ENCODE measurements around the gene MMP2.

MMP2 gene

DNA sequence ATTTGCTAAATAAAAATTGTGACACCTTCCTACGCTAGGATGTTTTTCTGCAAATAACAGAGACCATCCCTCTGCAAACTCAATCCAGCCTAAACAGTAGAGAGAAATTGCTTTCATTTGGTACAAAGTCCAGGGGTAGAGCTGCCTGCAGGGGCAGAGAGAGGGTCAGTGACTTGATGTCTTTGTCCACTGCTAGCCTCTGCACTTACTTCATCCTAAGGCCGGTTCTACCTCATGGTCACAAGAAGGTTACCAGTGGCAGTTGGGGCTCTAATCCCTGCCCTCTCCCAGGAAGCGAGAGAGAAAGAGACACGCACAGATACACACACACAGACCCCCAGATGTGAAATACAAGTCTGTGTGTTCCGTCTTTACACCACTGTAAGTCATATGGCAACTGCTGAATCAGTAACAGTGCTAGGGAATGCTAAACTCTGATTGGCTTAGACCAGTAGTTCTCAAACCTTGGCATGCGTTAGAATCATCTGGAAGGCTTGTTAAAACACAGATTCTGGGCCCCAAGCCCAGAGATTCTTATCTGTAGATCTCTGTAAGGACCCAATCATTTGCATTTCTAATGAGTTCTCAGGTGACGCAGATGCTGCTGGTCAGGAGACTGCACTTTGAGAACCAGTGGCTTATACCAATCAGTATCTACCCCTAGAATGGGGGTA is 16.8 kb downstream of the MMP2 start:
- Histone ChIP-seq H3K4me3 (ENCODE audit: low read length) (no peak overlapping the region), H3K9me3 (ENCODE audit: insufficient read depth, low read depth, low read length) (no peaks in the 10 kb centered on the region), H3K27ac (ENCODE audit: low read depth, low read length) (no peak overlapping the region), H3K9ac (ENCODE audit: low read depth, low read length) (no peak overlapping the region), H3K4me1 (ENCODE audit: insufficient read depth, low read length) (peaks cover 11% of the 10 kb centered on the region), H3K27me3 (ENCODE audit: insufficient read depth, low read length) (no peaks in the 10 kb centered on the region), H3K36me3 (ENCODE audit: insufficient read depth, low read length) (peaks cover 40% of the 10 kb centered on the region; the same call in 1 of the 2 replicates)
- 89% methylated on average over 7 of the region's 7 CpGs for WGBS

DNA sequence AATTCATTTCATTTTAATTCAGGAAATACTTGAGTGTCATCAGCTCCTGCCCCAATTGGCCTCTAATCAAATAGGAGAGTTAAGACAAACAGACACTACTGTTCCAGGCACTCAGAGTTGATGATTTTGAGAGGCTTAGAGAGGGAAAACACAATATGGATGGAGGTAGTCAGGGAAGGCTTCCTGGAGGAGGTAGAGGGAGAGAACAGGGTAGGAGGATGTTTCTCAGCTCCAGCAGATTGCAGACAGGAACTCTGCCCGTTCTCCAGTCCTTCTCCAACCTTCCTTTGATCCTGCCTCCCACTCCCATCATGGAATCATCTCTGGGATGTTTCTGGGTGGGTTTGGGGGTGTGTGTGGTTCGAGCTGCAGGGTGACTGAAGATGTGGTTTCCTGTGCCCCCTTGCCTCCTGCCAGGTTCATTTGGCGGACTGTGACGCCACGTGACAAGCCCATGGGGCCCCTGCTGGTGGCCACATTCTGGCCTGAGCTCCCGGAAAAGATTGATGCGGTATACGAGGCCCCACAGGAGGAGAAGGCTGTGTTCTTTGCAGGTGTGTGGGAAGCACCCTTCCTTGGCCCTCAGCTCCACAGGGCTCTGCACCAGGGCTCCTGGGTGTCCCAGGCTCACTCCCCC is 17.6 kb downstream of the MMP2 start:
- H3K27ac ChIP-seq (ENCODE audit: low read depth, low read length), result no peak overlapping the region
- H3K9me3 ChIP-seq (ENCODE audit: insufficient read depth, low read depth, low read length), result no peaks in the 10 kb centered on the region
- no peak overlapping the region for H3K4me3 ChIP-seq (ENCODE audit: low read length)
- H3K4me1 ChIP-seq (ENCODE audit: insufficient read depth, low read length), result peaks cover 11% of the 10 kb centered on the region
- H3K27me3 ChIP-seq (ENCODE audit: insufficient read depth, low read length), result no peaks in the 10 kb centered on the region
- WGBS, result 89% methylated on average over 7 of the region's 8 CpGs
- H3K9ac ChIP-seq (ENCODE audit: low read depth, low read length), result no peak overlapping the region
- H3K36me3 ChIP-seq (ENCODE audit: insufficient read depth, low read length), result peaks cover 40% of the 10 kb centered on the region; the same call in 1 of the 2 replicates

DNA sequence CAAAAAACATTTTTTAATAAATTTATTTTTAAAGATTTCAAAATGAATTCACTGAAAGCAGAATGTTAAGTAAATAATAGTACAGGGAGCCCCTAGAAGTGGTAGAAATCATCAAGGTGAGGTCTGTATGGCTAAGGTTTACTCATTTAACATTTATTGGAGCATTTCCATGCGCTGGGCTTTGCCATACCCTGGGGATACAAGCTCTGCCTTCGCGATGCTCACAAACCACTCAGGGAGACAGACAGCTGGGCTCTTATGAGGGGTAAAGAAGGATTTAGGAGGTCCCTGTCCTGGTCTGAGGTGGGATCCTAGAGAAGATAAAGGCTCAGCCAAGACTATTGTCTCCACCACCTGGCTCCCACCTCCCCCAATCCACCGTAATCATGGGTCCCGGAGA is 18.6 kb downstream of the MMP2 start:
- Histone ChIP-seq H3K4me3 (ENCODE audit: low read length) (no peak overlapping the region), H3K9ac (ENCODE audit: low read depth, low read length) (no peak overlapping the region), H3K27ac (ENCODE audit: low read depth, low read length) (no peak overlapping the region), H3K27me3 (ENCODE audit: insufficient read depth, low read length) (no peaks in the 10 kb centered on the region), H3K9me3 (ENCODE audit: insufficient read depth, low read depth, low read length) (no peaks in the 10 kb centered on the region), H3K4me1 (ENCODE audit: insufficient read depth, low read length) (peaks cover 11% of the 10 kb centered on the region), H3K36me3 (ENCODE audit: insufficient read depth, low read length) (peaks cover 47% of the 10 kb centered on the region; the same call in 1 of the 2 replicates)
- 97% methylated on average over 5 of the region's 5 CpGs for WGBS

DNA sequence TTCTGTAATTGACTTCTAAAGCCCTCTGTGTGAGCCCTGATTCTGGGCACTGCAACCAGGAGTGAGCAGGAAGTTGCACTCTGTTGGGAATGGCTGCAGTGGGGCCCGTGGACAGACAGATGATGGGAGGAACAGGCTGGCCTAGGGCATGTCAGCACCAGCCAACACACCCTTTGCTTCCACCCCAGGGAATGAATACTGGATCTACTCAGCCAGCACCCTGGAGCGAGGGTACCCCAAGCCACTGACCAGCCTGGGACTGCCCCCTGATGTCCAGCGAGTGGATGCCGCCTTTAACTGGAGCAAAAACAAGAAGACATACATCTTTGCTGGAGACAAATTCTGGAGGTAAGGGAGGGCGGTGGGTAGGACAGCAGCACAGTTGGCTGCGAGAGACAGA is 19.1 kb downstream of the MMP2 start:
- Histone ChIP-seq H3K4me1 (ENCODE audit: insufficient read depth, low read length) (peaks cover 11% of the 10 kb centered on the region), H3K9ac (ENCODE audit: low read depth, low read length) (no peak overlapping the region), H3K9me3 (ENCODE audit: insufficient read depth, low read depth, low read length) (no peaks in the 10 kb centered on the region), H3K27me3 (ENCODE audit: insufficient read depth, low read length) (no peaks in the 10 kb centered on the region), H3K4me3 (ENCODE audit: low read length) (no peak overlapping the region), H3K27ac (ENCODE audit: low read depth, low read length) (no peak overlapping the region), H3K36me3 (ENCODE audit: insufficient read depth, low read length) (peaks cover 51% of the 10 kb centered on the region; the same call in 1 of the 2 replicates)
- WGBS, result 93% methylated on average over 6 of the region's 6 CpGs

DNA sequence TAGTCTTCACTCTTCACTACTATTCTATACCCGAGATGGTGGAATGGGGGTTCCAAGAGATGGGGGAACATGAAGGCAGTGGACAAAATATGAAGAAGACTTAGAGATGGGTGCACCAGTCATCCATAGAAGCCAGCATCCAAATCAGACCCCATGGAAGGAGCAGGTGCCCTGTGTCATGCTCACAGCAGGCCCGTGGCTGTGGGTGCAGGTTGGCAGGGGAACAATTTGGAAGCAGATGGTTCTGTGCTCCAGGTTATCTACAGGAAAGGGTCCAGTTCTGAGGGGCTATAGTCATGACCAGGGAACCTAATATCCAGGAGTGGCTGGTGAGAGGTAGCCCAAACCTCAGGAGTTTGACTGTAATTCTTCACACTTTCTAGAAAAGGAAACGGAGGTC is 20.3 kb downstream of the MMP2 start:
- H3K9me3 ChIP-seq (ENCODE audit: insufficient read depth, low read depth, low read length), result no peaks in the 10 kb centered on the region
- peaks cover 11% of the 10 kb centered on the region for H3K4me1 ChIP-seq (ENCODE audit: insufficient read depth, low read length)
- no peak overlapping the region for H3K27ac ChIP-seq (ENCODE audit: low read depth, low read length)
- H3K36me3 ChIP-seq (ENCODE audit: insufficient read depth, low read length), result peaks cover 52% of the 10 kb centered on the region
- H3K27me3 ChIP-seq (ENCODE audit: insufficient read depth, low read length), result no peaks in the 10 kb centered on the region
- H3K4me3 ChIP-seq (ENCODE audit: low read length), result no peak overlapping the region
- WGBS, result 89% methylated on average over 2 of the region's 3 CpGs
- H3K9ac ChIP-seq (ENCODE audit: low read depth, low read length), result no peak overlapping the region

DNA sequence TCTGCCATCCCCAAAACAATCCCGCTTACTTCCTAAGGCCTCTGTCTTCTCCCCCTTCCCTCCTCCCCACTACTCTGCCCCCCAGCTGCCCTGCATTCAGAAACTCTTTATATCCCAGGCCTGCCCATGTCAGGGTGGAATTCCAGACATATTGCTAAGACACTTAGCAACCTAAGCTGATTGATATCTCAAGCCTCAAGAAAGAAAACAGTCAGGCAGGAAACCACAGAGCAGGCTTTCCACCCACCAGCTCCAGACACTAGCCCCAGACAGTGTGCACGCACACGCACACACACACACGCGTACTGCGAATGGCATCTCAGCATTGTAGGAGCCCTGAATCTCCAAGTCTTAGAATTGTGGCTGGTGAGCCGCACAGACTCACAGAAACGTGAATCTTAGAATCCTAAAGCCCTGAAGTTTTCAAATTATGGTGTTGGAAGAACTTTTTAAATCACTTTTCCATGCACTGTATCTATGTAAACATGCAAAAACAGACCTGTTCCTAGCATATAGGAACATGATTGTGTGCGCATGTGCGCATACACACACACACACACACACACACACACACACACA is 21.0 kb downstream of the MMP2 start:
- no peak overlapping the region for H3K9ac ChIP-seq (ENCODE audit: low read depth, low read length)
- H3K9me3 ChIP-seq (ENCODE audit: insufficient read depth, low read depth, low read length), result no peaks in the 10 kb centered on the region
- H3K27ac ChIP-seq (ENCODE audit: low read depth, low read length), result no peak overlapping the region
- H3K4me3 ChIP-seq (ENCODE audit: low read length), result no peak overlapping the region
- H3K36me3 ChIP-seq (ENCODE audit: insufficient read depth, low read length), result peaks cover 53% of the 10 kb centered on the region
- WGBS, result 85% methylated on average over 10 of the region's 10 CpGs
- H3K27me3 ChIP-seq (ENCODE audit: insufficient read depth, low read length), result no peaks in the 10 kb centered on the region
- H3K4me1 ChIP-seq (ENCODE audit: insufficient read depth, low read length), result peaks cover 11% of the 10 kb centered on the region

DNA sequence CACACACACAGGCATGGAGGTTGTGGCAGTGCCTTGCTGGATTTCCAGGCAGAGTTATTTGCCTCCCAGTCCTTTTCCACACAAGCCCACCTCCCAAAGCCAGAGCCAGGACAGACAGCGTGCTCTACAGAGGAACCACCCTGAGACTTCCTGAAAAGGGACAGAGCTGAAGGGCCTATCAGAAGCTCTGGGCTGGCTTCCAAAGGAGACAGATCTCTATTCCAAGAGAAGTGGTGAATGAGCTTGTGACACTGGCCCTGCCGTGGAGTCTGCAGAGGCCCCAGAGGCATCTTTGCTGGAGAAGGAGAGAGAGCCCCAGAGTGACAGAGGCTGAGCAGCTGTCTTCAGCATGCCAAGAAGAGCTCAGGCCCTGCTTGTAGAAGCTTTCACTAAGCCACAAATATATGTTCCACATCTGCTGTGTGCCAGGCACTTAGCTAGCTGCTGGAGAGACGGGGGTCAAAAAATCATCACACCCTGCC is 21.6 kb downstream of the MMP2 start:
- 91% methylated on average over 2 of the region's 3 CpGs for WGBS
- H3K27ac ChIP-seq (ENCODE audit: low read depth, low read length), result no peak overlapping the region
- no peak overlapping the region for H3K4me3 ChIP-seq (ENCODE audit: low read length)
- no peak overlapping the region for H3K9ac ChIP-seq (ENCODE audit: low read depth, low read length)
- peaks cover 56% of the 10 kb centered on the region for H3K36me3 ChIP-seq (ENCODE audit: insufficient read depth, low read length)
- H3K4me1 ChIP-seq (ENCODE audit: insufficient read depth, low read length), result peaks cover 8% of the 10 kb centered on the region
- H3K9me3 ChIP-seq (ENCODE audit: insufficient read depth, low read depth, low read length), result no peaks in the 10 kb centered on the region
- H3K27me3 ChIP-seq (ENCODE audit: insufficient read depth, low read length), result no peaks in the 10 kb centered on the region

DNA sequence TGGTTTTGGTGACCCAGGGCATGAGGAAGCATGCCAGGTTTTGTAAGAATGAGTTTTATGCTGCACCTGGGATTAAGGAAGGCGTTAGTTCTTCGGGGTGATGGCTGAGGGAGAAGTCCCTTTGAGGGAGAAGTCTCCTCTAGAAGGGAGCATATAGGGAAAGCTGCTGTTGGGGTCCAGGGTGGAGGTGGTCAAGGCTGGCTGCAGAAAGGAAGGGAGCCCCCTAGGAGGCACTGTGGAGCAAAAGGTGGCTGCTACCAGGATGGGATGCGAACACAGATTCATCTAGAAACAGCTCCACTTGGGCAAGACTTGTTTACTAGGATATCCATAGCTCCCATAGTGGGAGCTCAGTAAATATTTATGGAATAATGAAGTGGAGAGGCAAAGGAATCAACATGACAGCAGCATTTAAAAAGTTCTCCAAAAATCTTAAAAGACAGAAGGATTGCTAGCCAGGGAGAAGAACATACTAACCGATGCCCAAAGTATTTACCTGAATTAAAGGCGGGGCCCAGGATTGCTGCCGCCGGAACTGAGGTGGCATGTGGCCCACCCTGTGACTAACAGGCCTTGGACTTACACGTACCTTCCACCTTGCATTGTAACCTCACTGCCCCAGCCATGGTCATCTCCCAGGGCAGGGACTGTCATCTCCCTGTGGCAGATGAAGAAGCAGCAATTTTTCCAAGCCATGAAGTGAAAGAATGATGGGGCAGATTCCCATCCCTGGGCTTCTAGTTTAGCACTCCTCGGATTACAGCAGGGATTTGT is 22.7 kb downstream of the MMP2 start:
- Histone ChIP-seq H3K4me3 (ENCODE audit: low read length) (no peak overlapping the region), H3K36me3 (ENCODE audit: insufficient read depth, low read length) (peaks cover 62% of the 10 kb centered on the region), H3K27me3 (ENCODE audit: insufficient read depth, low read length) (no peaks in the 10 kb centered on the region), H3K9me3 (ENCODE audit: insufficient read depth, low read depth, low read length) (no peaks in the 10 kb centered on the region), H3K9ac (ENCODE audit: low read depth, low read length) (no peak overlapping the region), H3K27ac (ENCODE audit: low read depth, low read length) (no peak overlapping the region), H3K4me1 (ENCODE audit: insufficient read depth, low read length) (no peaks in the 10 kb centered on the region; the same call in 1 of the 2 replicates)
- WGBS, result 95% methylated on average over 9 of the region's 9 CpGs

DNA sequence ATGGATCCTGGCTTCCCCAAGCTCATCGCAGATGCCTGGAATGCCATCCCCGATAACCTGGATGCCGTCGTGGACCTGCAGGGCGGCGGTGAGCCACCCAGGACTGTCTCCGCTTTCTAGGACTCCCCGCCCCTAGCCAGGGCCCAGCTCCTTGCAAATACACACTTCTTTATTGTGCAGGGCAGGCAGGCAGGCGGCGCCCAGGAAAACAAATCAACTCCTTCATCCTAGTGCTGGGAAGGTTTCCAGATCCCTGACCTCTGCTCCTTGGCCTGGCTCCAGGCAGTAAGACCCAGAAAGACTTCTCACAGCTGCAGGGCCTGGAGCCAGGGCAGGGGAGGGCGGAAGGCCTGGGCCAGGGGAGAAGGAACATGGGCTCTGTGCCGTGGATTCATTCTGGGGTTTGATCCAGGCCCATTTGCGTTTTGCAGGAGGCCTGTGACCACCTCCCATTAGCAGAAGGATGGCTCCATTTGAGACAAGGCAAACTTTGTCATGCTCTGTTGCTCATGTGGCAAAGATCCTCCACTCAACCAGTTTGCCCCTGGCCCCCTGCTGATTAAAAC is 23.9 kb downstream of the MMP2 start:
- 90% methylated on average over 13 of the region's 13 CpGs for WGBS
- no peak overlapping the region for H3K27ac ChIP-seq (ENCODE audit: low read depth, low read length)
- H3K36me3 ChIP-seq (ENCODE audit: insufficient read depth, low read length), result peaks cover 52% of the 10 kb centered on the region
- H3K4me1 ChIP-seq (ENCODE audit: insufficient read depth, low read length), result no peaks in the 10 kb centered on the region; the same call in 1 of the 2 replicates
- no peaks in the 10 kb centered on the region for H3K9me3 ChIP-seq (ENCODE audit: insufficient read depth, low read depth, low read length)
- no peaks in the 10 kb centered on the region for H3K27me3 ChIP-seq (ENCODE audit: insufficient read depth, low read length)
- no peak overlapping the region for H3K4me3 ChIP-seq (ENCODE audit: low read length)
- no peak overlapping the region for H3K9ac ChIP-seq (ENCODE audit: low read depth, low read length)

DNA sequence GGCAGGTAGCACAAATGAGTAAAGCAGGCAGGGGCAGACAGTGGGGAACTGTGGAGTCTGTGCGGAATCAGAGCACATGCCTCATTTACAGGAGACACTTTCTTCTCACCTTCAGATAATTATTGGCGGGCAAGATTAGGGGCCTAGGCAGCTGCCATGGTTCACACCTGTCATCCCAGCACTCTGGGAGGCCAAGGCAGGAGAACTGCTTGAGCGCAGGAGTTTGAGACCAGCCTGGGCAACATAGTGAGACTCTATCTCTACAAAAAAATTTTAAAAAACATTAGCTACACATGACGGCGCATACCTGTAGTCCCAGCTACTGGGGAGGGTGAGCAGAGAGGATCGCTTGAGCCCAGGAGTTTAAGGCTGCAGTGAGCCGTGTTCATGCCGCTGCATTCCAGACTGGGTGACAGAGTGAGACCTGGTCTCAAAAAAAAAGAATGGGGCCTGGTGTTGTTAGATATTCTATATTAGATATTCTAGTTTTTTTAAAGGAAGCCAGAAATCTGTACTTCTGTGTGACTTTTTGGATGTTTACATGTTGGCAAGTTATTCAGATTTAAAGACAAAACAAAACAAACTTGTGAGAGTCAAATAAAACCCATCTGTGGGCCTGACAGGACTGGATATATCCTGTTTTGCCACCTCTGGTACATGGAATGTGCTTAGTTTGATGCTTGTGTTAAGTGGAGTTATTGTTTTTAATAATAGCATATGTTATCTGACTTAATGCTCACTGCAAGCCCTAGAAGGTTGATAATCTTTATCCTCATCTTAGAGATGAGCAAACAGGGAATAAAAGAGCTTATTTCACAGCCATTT is 24.9 kb downstream of the MMP2 start:
- WGBS, result 93% methylated on average over 8 of the region's 8 CpGs
- Histone ChIP-seq H3K4me3 (ENCODE audit: low read length) (no peak overlapping the region), H3K9ac (ENCODE audit: low read depth, low read length) (no peak overlapping the region), H3K4me1 (ENCODE audit: insufficient read depth, low read length) (no peaks in the 10 kb centered on the region; the same call in 1 of the 2 replicates), H3K36me3 (ENCODE audit: insufficient read depth, low read length) (peaks cover 44% of the 10 kb centered on the region), H3K27me3 (ENCODE audit: insufficient read depth, low read length) (no peaks in the 10 kb centered on the region), H3K27ac (ENCODE audit: low read depth, low read length) (no peak overlapping the region), H3K9me3 (ENCODE audit: insufficient read depth, low read depth, low read length) (no peaks in the 10 kb centered on the region)

Data from HUES64 (cell line).